SK-N-SH (cell line): ENCODE data around the gene TMEM131L.

Experiments used
- EP300 ChIP-seq, 2 experiments: IDR thresholded peaks; 2 replicates each; pipeline versions ENCODE4 v1.4.0 to v1.6.1; 2012; ENCODE audit warnings: borderline replicate concordance in 1 of 2, low read depth in 1 of 2, low read length in 1 of 2
- MAX ChIP-seq: IDR thresholded peaks from 2 replicates; pipeline ENCODE4 v1.4.0; 2012; ENCODE audit warnings: low read depth
- MXI1 ChIP-seq: IDR thresholded peaks from 2 replicates; pipeline ENCODE4 v1.6.1; 2012; ENCODE audit warnings: mild to moderate bottlenecking, low read depth, low read length, improper control_type of control experiment
- POLR2AphosphoS5 ChIP-seq: IDR thresholded peaks from 2 replicates; pipeline ENCODE4 v1.6.1; 2012; ENCODE audit warnings: low read depth, low read length
- RAD21 ChIP-seq: IDR thresholded peaks from 2 replicates; pipeline ENCODE4 v1.6.1; 2012; ENCODE audit warnings: mild to moderate bottlenecking, low read length
- RXRA ChIP-seq: IDR thresholded peaks from 2 replicates; pipeline ENCODE4 v1.4.0; 2012; ENCODE audit warnings: low read depth, mild to moderate bottlenecking, borderline replicate concordance
- SMC3 ChIP-seq: IDR thresholded peaks from 2 replicates; pipeline ENCODE4 v1.6.1; 2012; ENCODE audit warnings: low read depth, low read length, improper control_type of control experiment
- USF2 ChIP-seq: fragments of 150-350 bp; IDR thresholded peaks from 2 replicates; pipeline ENCODE4 v1.6.1; 2017; ENCODE audit warnings: antibody characterized with exemption, low read length, low read depth, borderline replicate concordance
- TF ChIP-seq, protein P1 (sequence below): fragments of 200-600 bp; sonication (generic); IDR thresholded peaks from 2 replicates; pipeline ENCODE4 v1.6.1; 2017; ENCODE audit warnings: antibody characterized with exemption, mild to moderate bottlenecking, moderate library complexity
- TF ChIP-seq, protein P2 (sequence below): IDR thresholded peaks from 2 replicates; pipeline ENCODE4 v1.6.1; 2012; ENCODE audit warnings: mild to moderate bottlenecking, low read depth, low read length, moderate library complexity

DNA sequence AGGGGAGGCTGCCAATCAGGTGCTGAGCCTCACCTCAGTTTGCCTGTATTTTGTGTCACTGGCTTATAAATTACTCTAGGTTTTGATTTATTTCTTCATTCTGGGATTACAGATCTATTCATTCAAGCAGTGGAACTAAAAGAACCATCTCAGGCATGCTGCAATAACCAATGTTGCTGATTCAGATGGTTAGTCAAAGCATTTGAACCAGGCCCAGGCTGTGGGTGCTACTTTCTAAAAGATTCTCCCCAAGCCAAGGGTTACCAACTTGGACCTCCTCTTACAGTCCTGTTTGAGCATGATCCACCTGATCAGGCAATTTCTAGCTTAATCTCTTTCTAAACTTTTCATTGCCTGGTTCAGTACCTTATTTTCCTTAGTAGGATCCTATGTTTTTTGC, 67.2 kb downstream of the TMEM131L start:
- TF ChIP-seq MAX: no peak
- TF ChIP-seq RAD21: no peak
- TF ChIP-seq, protein P1, sequence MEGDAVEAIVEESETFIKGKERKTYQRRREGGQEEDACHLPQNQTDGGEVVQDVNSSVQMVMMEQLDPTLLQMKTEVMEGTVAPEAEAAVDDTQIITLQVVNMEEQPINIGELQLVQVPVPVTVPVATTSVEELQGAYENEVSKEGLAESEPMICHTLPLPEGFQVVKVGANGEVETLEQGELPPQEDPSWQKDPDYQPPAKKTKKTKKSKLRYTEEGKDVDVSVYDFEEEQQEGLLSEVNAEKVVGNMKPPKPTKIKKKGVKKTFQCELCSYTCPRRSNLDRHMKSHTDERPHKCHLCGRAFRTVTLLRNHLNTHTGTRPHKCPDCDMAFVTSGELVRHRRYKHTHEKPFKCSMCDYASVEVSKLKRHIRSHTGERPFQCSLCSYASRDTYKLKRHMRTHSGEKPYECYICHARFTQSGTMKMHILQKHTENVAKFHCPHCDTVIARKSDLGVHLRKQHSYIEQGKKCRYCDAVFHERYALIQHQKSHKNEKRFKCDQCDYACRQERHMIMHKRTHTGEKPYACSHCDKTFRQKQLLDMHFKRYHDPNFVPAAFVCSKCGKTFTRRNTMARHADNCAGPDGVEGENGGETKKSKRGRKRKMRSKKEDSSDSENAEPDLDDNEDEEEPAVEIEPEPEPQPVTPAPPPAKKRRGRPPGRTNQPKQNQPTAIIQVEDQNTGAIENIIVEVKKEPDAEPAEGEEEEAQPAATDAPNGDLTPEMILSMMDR: no peak
- no peak for TF ChIP-seq RXRA
- TF ChIP-seq, protein P2, sequence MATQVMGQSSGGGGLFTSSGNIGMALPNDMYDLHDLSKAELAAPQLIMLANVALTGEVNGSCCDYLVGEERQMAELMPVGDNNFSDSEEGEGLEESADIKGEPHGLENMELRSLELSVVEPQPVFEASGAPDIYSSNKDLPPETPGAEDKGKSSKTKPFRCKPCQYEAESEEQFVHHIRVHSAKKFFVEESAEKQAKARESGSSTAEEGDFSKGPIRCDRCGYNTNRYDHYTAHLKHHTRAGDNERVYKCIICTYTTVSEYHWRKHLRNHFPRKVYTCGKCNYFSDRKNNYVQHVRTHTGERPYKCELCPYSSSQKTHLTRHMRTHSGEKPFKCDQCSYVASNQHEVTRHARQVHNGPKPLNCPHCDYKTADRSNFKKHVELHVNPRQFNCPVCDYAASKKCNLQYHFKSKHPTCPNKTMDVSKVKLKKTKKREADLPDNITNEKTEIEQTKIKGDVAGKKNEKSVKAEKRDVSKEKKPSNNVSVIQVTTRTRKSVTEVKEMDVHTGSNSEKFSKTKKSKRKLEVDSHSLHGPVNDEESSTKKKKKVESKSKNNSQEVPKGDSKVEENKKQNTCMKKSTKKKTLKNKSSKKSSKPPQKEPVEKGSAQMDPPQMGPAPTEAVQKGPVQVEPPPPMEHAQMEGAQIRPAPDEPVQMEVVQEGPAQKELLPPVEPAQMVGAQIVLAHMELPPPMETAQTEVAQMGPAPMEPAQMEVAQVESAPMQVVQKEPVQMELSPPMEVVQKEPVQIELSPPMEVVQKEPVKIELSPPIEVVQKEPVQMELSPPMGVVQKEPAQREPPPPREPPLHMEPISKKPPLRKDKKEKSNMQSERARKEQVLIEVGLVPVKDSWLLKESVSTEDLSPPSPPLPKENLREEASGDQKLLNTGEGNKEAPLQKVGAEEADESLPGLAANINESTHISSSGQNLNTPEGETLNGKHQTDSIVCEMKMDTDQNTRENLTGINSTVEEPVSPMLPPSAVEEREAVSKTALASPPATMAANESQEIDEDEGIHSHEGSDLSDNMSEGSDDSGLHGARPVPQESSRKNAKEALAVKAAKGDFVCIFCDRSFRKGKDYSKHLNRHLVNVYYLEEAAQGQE: no peak
- no peak for TF ChIP-seq USF2
- no peak for TF ChIP-seq POLR2AphosphoS5
- TF ChIP-seq MXI1: no peak
- no peak for TF ChIP-seq SMC3
- TF ChIP-seq EP300 (IDR thresholded peaks at IDR 0.05; ENCODE audit: borderline replicate concordance in 1 of 2, low read depth in 1 of 2, low read length in 1 of 2): no peak
